ENCODE data around the gene CAMK2D.

CAMK2D gene

GRCh38 chr4:113678641-113679040, 82.9 kb downstream of the CAMK2D start:
- no peaks in the 10 kb centered on the region for H3K27me3 ChIP-seq (ENCODE audit: insufficient read depth, poor library complexity, severe bottlenecking)
- peaks cover 6% of the 10 kb centered on the region; the same call in 1 of the 2 replicates for H3K36me3 ChIP-seq (ENCODE audit: low read depth)
- no peak for DNase-seq (ENCODE audit: low spot score)
- H3K9me3 ChIP-seq (ENCODE audit: severe bottlenecking): peaks cover 3% of the 10 kb centered on the region
- no peak for ATAC-seq (ENCODE audit: low read depth)
- TF ChIP-seq, protein P1, sequence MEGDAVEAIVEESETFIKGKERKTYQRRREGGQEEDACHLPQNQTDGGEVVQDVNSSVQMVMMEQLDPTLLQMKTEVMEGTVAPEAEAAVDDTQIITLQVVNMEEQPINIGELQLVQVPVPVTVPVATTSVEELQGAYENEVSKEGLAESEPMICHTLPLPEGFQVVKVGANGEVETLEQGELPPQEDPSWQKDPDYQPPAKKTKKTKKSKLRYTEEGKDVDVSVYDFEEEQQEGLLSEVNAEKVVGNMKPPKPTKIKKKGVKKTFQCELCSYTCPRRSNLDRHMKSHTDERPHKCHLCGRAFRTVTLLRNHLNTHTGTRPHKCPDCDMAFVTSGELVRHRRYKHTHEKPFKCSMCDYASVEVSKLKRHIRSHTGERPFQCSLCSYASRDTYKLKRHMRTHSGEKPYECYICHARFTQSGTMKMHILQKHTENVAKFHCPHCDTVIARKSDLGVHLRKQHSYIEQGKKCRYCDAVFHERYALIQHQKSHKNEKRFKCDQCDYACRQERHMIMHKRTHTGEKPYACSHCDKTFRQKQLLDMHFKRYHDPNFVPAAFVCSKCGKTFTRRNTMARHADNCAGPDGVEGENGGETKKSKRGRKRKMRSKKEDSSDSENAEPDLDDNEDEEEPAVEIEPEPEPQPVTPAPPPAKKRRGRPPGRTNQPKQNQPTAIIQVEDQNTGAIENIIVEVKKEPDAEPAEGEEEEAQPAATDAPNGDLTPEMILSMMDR (IDR thresholded peaks at IDR 0.05; ENCODE audit: poor library complexity, severe bottlenecking): no peak
- no peak overlapping the region for H3K4me3 ChIP-seq (ENCODE audit: severe bottlenecking)
- H3K27ac ChIP-seq (ENCODE audit: poor library complexity, severe bottlenecking): no peak overlapping the region
- peaks cover 8% of the 10 kb centered on the region for H3K4me1 ChIP-seq (ENCODE audit: insufficient read depth, poor library complexity, severe bottlenecking)

GRCh38 chr4:113677325-113677724, 84.2 kb downstream of the CAMK2D start:
- TF ChIP-seq, protein P1 (IDR thresholded peaks at IDR 0.05; ENCODE audit: poor library complexity, severe bottlenecking): no peak
- H3K9me3 ChIP-seq (ENCODE audit: severe bottlenecking): no peaks in the 10 kb centered on the region
- DNase-seq (ENCODE audit: low spot score) (no peak), ATAC-seq (ENCODE audit: low read depth) (no peak)
- H3K27me3 ChIP-seq (ENCODE audit: insufficient read depth, poor library complexity, severe bottlenecking): no peaks in the 10 kb centered on the region
- no peak overlapping the region for H3K27ac ChIP-seq (ENCODE audit: poor library complexity, severe bottlenecking)
- H3K4me1 ChIP-seq (ENCODE audit: insufficient read depth, poor library complexity, severe bottlenecking): peaks cover 6% of the 10 kb centered on the region
- H3K4me3 ChIP-seq (ENCODE audit: severe bottlenecking): no peak overlapping the region
- H3K36me3 ChIP-seq (ENCODE audit: low read depth): peaks cover under 1% of the 10 kb centered on the region; the same call in 1 of the 2 replicates

DNA sequence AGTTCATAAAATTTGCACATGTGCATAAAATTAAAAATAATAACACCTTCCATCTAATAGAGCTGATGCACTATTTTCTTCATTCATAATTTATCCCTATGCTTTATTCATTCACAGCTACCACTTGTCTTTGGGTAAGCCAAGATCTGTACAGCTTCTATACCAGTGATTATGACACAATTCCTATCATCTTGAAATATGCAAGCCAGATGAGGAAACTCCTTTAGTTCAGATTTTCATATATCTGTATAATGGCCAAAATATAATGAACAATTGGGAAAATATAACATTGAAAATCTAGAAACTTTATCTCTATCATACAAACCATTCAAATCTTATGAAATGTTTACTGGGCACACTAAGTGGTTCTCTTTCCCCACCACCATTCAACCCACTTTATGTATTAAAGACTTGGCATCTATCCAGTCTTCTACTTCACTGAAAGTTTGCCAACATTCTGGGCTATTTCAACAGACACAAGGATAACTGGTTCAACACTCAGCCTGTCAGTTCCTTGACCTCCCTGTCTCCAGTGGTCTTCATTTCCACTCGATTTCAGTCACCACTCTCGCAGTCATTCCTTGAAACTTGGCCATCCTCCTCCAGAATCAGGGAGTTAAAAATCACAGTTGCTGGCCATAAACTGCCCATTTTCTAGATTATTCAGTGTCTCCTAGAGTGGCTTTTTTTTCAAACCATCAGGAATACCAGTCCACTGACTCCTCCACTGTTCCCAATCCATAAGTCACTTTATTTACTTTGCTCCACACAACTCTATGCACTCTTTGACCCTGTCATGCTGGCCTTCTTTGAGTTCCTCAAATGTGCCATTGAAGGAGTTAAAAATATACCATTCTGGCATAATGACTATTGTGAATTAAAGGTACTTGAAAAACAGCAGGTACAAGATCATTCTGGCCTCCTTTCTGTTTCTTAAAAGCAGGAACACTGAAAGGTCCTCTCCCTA, 85.5 kb downstream of the CAMK2D start:
- H3K36me3 ChIP-seq (ENCODE audit: low read depth): no peaks in the 10 kb centered on the region
- peaks cover 5% of the 10 kb centered on the region for H3K4me1 ChIP-seq (ENCODE audit: insufficient read depth, poor library complexity, severe bottlenecking)
- DNase-seq (ENCODE audit: low spot score) (no peak), ATAC-seq (ENCODE audit: low read depth) (no peak; the same call in 2 of the 3 replicates)
- H3K4me3 ChIP-seq (ENCODE audit: severe bottlenecking): no peak overlapping the region
- H3K27ac ChIP-seq (ENCODE audit: poor library complexity, severe bottlenecking): no peak overlapping the region
- TF ChIP-seq, protein P1 (IDR thresholded peaks at IDR 0.05; ENCODE audit: poor library complexity, severe bottlenecking): no peak
- no peaks in the 10 kb centered on the region for H3K9me3 ChIP-seq (ENCODE audit: severe bottlenecking)
- no peaks in the 10 kb centered on the region for H3K27me3 ChIP-seq (ENCODE audit: insufficient read depth, poor library complexity, severe bottlenecking)

- Histone ChIP-seq H3K4me1 (ENCODE audit: insufficient read depth, poor library complexity, severe bottlenecking) (peaks cover 5% of the 10 kb centered on the region), H3K27ac (ENCODE audit: poor library complexity, severe bottlenecking) (no peak overlapping the region), H3K4me3 (ENCODE audit: severe bottlenecking) (no peak overlapping the region), H3K27me3 (ENCODE audit: insufficient read depth, poor library complexity, severe bottlenecking) (no peaks in the 10 kb centered on the region), H3K36me3 (ENCODE audit: low read depth) (no peaks in the 10 kb centered on the region), H3K9me3 (ENCODE audit: severe bottlenecking) (no peaks in the 10 kb centered on the region)
- ATAC-seq (ENCODE audit: low read depth) (no peak), DNase-seq (ENCODE audit: low spot score) (no peak)
- TF ChIP-seq, protein P1 (IDR thresholded peaks at IDR 0.05; ENCODE audit: poor library complexity, severe bottlenecking): no peak
Measured at GRCh38 chr4:113674733-113675132, 86.8 kb downstream of the CAMK2D start.

DNA sequence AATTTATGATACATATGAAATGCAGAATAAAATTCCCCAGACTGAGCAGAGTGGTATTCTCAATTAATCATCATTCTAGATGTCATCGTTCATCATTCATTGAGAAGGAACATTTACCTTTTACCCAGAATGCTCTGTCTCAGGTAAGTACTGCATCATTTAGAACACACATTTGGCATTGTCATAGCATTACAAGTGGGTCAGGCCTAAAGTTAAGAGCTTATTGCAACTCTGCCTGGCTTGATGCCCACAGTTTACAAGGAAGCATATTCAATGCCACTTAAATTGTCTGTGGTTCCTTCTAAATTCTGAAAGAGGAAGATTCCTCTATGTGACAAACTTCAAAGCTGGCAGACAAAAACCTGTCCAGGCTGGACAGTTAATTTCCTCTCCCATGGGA, 87.3 kb downstream of the CAMK2D start:
- Histone ChIP-seq H3K9me3 (ENCODE audit: severe bottlenecking) (no peaks in the 10 kb centered on the region), H3K4me3 (ENCODE audit: severe bottlenecking) (no peak overlapping the region), H3K27me3 (ENCODE audit: insufficient read depth, poor library complexity, severe bottlenecking) (no peaks in the 10 kb centered on the region), H3K36me3 (ENCODE audit: low read depth) (no peaks in the 10 kb centered on the region), H3K4me1 (ENCODE audit: insufficient read depth, poor library complexity, severe bottlenecking) (peaks cover 5% of the 10 kb centered on the region), H3K27ac (ENCODE audit: poor library complexity, severe bottlenecking) (no peak overlapping the region)
- TF ChIP-seq, protein P1 (IDR thresholded peaks at IDR 0.05; ENCODE audit: poor library complexity, severe bottlenecking): no peak
- no peak for DNase-seq (ENCODE audit: low spot score)
- no peak for ATAC-seq (ENCODE audit: low read depth)

Measured in RWPE2 (cell line).